HCT116 (cell line): ENCODE results near the gene AXIN1. TPM values are rescaled to one million over a fixed set of nuclear protein-coding genes. Genes with fewer than 3 reads are reported as not detected.

ENCODE experiments used
- ATAC-seq: fragments of 200-7000 bp; cut with Tn5 transposase; 2 replicates; pipeline ENCODE4 v1.9.1; 2020; ENCODE audit warnings: mild to moderate bottlenecking, moderate library complexity
- BruUV-seq: library from RNA; stranded (reverse); fragments of 400-500 nt; replicated peaks from 2 replicates; lab custom pipeline; 2021; lab: Mats Ljungman, UMichigan
- CTCF ChIA-PET: fragments of 300-600 bp; sonication (Branson Sonifier 250); formaldehyde crosslinking; loops from one replicate; lab custom pipeline; 2021; ENCODE audit warnings: antibody characterized with exemption; lab: Charles Lee
- POLR2A ChIA-PET: fragments of 300-600, 350-600 bp; sonication (Branson Sonifier 250); formaldehyde crosslinking; loops from one replicate; lab custom pipeline; 2021; ENCODE audit warnings: antibody characterized with exemption; lab: Charles Lee
- RAD21 ChIA-PET, 2 experiments: fragments of 300-600 bp; sonication (Branson Sonifier 250); formaldehyde crosslinking; loops; one replicate each; lab custom pipeline; 2023; ENCODE audit warnings: low total read pairs in 2 of 2; ENCODE audit not compliant: uncharacterized antibody in 2 of 2, unreplicated experiment in 2 of 2, low non-redundant PET in 1 of 2; lab: Charles Lee
- DNase-seq: peaks from one replicate; pipeline ENCODE4 v3.0.0-alpha.2; 2010; ENCODE audit warnings: low read depth, low spot score
- H2AFZ ChIP-seq: fragments of 200-600 bp; shearing (Covaris generic), sonication (generic); 2 replicates; pipeline ENCODE4 v1.6.1; 2017; ENCODE audit warnings: low read depth, mixed run types, mixed read lengths, antibody characterized with exemption, low read length; ENCODE audit not compliant: poor library complexity, severe bottlenecking
- H3K27ac ChIP-seq: 2 replicates; pipeline ENCODE4 v1.5.1; 2012; ENCODE audit warnings: low read depth, low read length
- H3K27me3 ChIP-seq: fragments of 200-600 bp; sonication (generic); 2 replicates; pipeline ENCODE4 v1.6.1; 2016; ENCODE audit warnings: mixed run types, low read length, mixed read lengths; ENCODE audit not compliant: insufficient read depth
- H3K36me3 ChIP-seq, 2 experiments: fragments of 200-500 bp in 1 of 2; fragments of 200-600 bp in 1 of 2; sonication (Bioruptor generic) in 1 of 2; sonication (generic) in 1 of 2; 2 replicates each; pipeline versions ENCODE4 v1.5.1 to v1.6.1; 2014 to 2016; ENCODE audit warnings: low read length in 2 of 2, inconsistent platforms in 1 of 2, mixed read lengths in 1 of 2, mixed run types in 1 of 2; ENCODE audit not compliant: insufficient read depth in 2 of 2, control insufficient read depth in 1 of 2
- H3K4me1 ChIP-seq, 2 experiments: fragments of 200-600 bp in 1 of 2; sonication (generic) in 1 of 2; 2 replicates each; pipeline versions ENCODE4 v1.5.1 to v1.6.1; 2012 to 2017; ENCODE audit warnings: low read length in 2 of 2, inconsistent platforms in 1 of 2, mild to moderate bottlenecking in 1 of 2, mixed read lengths in 1 of 2, mixed run types in 1 of 2, moderate library complexity in 1 of 2; ENCODE audit not compliant: insufficient read depth in 2 of 2, control insufficient read depth in 1 of 2
- H3K4me2 ChIP-seq: fragments of 200-600 bp; sonication (generic); 2 replicates; pipeline ENCODE4 v1.6.1; 2017; ENCODE audit warnings: mixed run types, low read length, mixed read lengths
- H3K4me3 ChIP-seq, 2 experiments: fragments of 200-600 bp in 1 of 2; sonication (generic) in 1 of 2; replicated peaks in 1 of 2; 2 replicates each; pipeline ENCODE4 v1.5.1; 2011 to 2016; ENCODE audit warnings: low read length in 2 of 2, control low read depth in 1 of 2, low read depth in 1 of 2, mild to moderate bottlenecking in 1 of 2, mixed read lengths in 1 of 2, mixed run types in 1 of 2
- H3K79me2 ChIP-seq: fragments of 200-600 bp; sonication (generic); 2 replicates; pipeline ENCODE4 v1.6.1; 2017; ENCODE audit warnings: mild to moderate bottlenecking, mixed run types, low read length, moderate library complexity, mixed read lengths; ENCODE audit not compliant: insufficient read depth
- H3K9ac ChIP-seq: fragments of 200-600 bp; sonication (generic); 2 replicates; pipeline ENCODE4 v1.6.1; 2016; ENCODE audit warnings: low read length, mixed read lengths
- H3K9me2 ChIP-seq: fragments of 200-600 bp; sonication (generic), shearing (Covaris generic); 2 replicates; pipeline ENCODE4 v1.6.1; 2017; ENCODE audit warnings: mixed run types, mild to moderate bottlenecking, moderate library complexity; ENCODE audit not compliant: insufficient read depth
- H3K9me3 ChIP-seq, 2 experiments: fragments of 200-500 bp in 1 of 2; fragments of 200-600 bp in 1 of 2; sonication (Bioruptor generic) in 1 of 2; sonication (generic) in 1 of 2; 2 replicates each; pipeline ENCODE4 v1.6.1; 2014 to 2017; ENCODE audit warnings: low read length in 2 of 2, mixed read lengths in 2 of 2, inconsistent platforms in 1 of 2, low read depth in 1 of 2, mild to moderate bottlenecking in 1 of 2, mixed run types in 1 of 2, moderate library complexity in 1 of 2; ENCODE audit not compliant: control insufficient read depth in 1 of 2, insufficient read depth in 1 of 2
- H4K20me1 ChIP-seq: fragments of 200-600 bp; sonication (generic), shearing (Covaris generic); 2 replicates; pipeline ENCODE4 v1.6.1; 2017; ENCODE audit warnings: mixed run types, mild to moderate bottlenecking, moderate library complexity; ENCODE audit not compliant: insufficient read depth
- CBX3 ChIP-seq: IDR thresholded peaks from 2 replicates; pipeline ENCODE4 v1.6.1; 2012; ENCODE audit warnings: low read depth
- EGR1 ChIP-seq: IDR thresholded peaks from 2 replicates; pipeline ENCODE4 v1.6.1; 2012; ENCODE audit warnings: low read depth
- ELF1 ChIP-seq: IDR thresholded peaks from 2 replicates; pipeline ENCODE4 v1.6.1; 2012; ENCODE audit warnings: low read depth, borderline replicate concordance
- EZH2phosphoT487 ChIP-seq: fragments of 200-600 bp; IDR thresholded peaks from 2 replicates; pipeline ENCODE4 v1.6.1; 2018; ENCODE audit warnings: antibody characterized with exemption, borderline replicate concordance
- FOSL1 ChIP-seq: IDR thresholded peaks from 2 replicates; pipeline ENCODE4 v1.6.1; 2012; ENCODE audit warnings: low read depth
- JUND ChIP-seq: IDR thresholded peaks from 2 replicates; pipeline ENCODE4 v1.6.1; 2012
- POLR2A ChIP-seq: IDR thresholded peaks from 2 replicates; pipeline ENCODE4 v1.7.0; 2011; ENCODE audit warnings: borderline replicate concordance; ENCODE audit not compliant: insufficient read depth, insufficient read length; ENCODE audit errors: extremely low read depth
- POLR2AphosphoS5 ChIP-seq: IDR thresholded peaks from 2 replicates; pipeline ENCODE4 v1.6.1; 2011; ENCODE audit warnings: mild to moderate bottlenecking, low read depth, low read length, moderate library complexity
- RAD21 ChIP-seq: IDR thresholded peaks from 2 replicates; pipeline ENCODE4 v1.6.1; 2012; ENCODE audit warnings: low read depth, mild to moderate bottlenecking
- SP1 ChIP-seq: IDR thresholded peaks from 2 replicates; pipeline ENCODE4 v1.6.1; 2012; ENCODE audit warnings: low read depth
- TCF7L2 ChIP-seq: IDR thresholded peaks from 2 replicates; pipeline ENCODE4 v1.7.0; 2011; ENCODE audit warnings: borderline replicate concordance, inconsistent platforms; ENCODE audit not compliant: insufficient read depth, insufficient read length; ENCODE audit errors: extremely low read depth
- YY1 ChIP-seq: IDR thresholded peaks from 2 replicates; pipeline ENCODE4 v1.6.1; 2011; ENCODE audit warnings: low read length, low read depth, moderate library complexity, mild to moderate bottlenecking; ENCODE audit not compliant: insufficient replicate concordance; ENCODE audit errors: extremely low read depth
- ZNF274 ChIP-seq: fragments of 200-500 bp; sonication (Bioruptor generic); IDR thresholded peaks from 2 replicates; pipeline ENCODE4 v1.6.1; 2014; ENCODE audit warnings: mild to moderate bottlenecking, low read depth, low read length, inconsistent platforms
- intact Hi-C: fragments of 100-400 bp; cut with micrococcal nuclease; formaldehyde crosslinking; loops from 2 replicates; pipeline ENCODE4 v1.10.0; 2022
- total RNA-seq: library from RNA; stranded (reverse); gene quantifications from one replicate; pipeline ENCODE4 v1.2.1, GENCODE V29; 2021; ENCODE audit not compliant: unreplicated experiment
- TF ChIP-seq, protein P1 (sequence below): IDR thresholded peaks from 2 replicates; pipeline ENCODE4 v1.6.1; 2012
- TF ChIP-seq, protein P2 (sequence below), 3 experiments: fragments of 200-600 bp in 1 of 3; sonication (generic) in 1 of 3; IDR thresholded peaks in 2 of 3; conservative IDR thresholded peaks in 1 of 3; 2 replicates each; pipeline ENCODE4 v1.5.1; 2012 to 2017; ENCODE audit warnings: low read depth in 2 of 3, low read length in 2 of 3, antibody characterized with exemption in 1 of 3, borderline replicate concordance in 1 of 3, control low read depth in 1 of 3, mild to moderate bottlenecking in 1 of 3, mixed read lengths in 1 of 3, mixed run types in 1 of 3, moderate library complexity in 1 of 3; ENCODE audit not compliant: insufficient read depth in 1 of 3
- TF ChIP-seq, protein P3 (sequence below): IDR thresholded peaks from 2 replicates; pipeline ENCODE4 v1.6.1; 2011; ENCODE audit warnings: mild to moderate bottlenecking, low read length, moderate library complexity; ENCODE audit not compliant: insufficient replicate concordance; ENCODE audit errors: extremely low read depth

Gene AXIN1
- total RNA-seq, 1 experiment from 2014 or later = 20.2 TPM

DNA sequence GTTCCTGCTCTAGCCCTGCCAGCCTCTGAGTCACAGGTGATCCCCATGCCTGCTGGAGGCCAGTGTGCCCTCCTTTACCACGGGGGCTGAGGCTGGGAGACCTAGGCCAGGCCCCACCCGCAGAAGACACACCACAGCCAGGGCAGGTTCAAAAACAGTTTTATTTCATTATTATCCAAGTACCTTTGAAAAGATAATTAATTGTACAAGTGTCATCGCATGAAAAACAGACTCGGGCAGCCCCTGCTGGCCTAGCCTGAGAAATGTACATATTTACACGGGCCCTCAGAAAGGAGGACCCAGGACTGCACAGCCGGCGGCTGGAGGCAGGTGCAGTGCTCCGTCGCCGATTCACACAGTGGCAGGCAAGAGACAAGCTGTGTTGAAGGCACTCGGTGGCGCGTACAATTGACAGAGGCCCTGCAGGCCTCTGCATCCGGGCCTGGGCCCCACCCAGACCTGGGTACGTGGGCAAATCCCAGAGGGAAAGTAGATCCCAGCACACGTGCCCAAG lies 65.2 kb downstream of the AXIN1 start:
- no peak overlapping the region for H2AFZ ChIP-seq
- no peaks in the 10 kb centered on the region for H3K79me2 ChIP-seq
- no peak overlapping the region for H3K4me2 ChIP-seq
- no peak overlapping the region for H3K9ac ChIP-seq
- no peaks in the 10 kb centered on the region for H3K36me3 ChIP-seq
- DNase-seq (no peak), ATAC-seq (no peak)
- H3K9me3 ChIP-seq = no peaks in the 10 kb centered on the region
- H3K4me3 ChIP-seq = no peak overlapping the region
- H3K27ac ChIP-seq = no peak overlapping the region
- H3K27me3 ChIP-seq = no peaks in the 10 kb centered on the region
- ChIA-PET POLR2A (no interaction called here), CTCF (no interaction called here), RAD21 (no interaction called here)
- TF ChIP-seq SP1 (no peak), ZNF274 (no peak), FOSL1 (no peak), YY1 (no peak), TCF7L2 (no peak), CBX3 (no peak), ELF1 (no peak), RAD21 (no peak), JUND (no peak), POLR2A (no peak), EGR1 (no peak), POLR2AphosphoS5 (no peak), EZH2phosphoT487 (no peak)
- TF ChIP-seq, protein P1, sequence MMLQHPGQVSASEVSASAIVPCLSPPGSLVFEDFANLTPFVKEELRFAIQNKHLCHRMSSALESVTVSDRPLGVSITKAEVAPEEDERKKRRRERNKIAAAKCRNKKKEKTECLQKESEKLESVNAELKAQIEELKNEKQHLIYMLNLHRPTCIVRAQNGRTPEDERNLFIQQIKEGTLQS = no peak
- TF ChIP-seq, protein P2, sequence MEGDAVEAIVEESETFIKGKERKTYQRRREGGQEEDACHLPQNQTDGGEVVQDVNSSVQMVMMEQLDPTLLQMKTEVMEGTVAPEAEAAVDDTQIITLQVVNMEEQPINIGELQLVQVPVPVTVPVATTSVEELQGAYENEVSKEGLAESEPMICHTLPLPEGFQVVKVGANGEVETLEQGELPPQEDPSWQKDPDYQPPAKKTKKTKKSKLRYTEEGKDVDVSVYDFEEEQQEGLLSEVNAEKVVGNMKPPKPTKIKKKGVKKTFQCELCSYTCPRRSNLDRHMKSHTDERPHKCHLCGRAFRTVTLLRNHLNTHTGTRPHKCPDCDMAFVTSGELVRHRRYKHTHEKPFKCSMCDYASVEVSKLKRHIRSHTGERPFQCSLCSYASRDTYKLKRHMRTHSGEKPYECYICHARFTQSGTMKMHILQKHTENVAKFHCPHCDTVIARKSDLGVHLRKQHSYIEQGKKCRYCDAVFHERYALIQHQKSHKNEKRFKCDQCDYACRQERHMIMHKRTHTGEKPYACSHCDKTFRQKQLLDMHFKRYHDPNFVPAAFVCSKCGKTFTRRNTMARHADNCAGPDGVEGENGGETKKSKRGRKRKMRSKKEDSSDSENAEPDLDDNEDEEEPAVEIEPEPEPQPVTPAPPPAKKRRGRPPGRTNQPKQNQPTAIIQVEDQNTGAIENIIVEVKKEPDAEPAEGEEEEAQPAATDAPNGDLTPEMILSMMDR (IDR thresholded peaks at IDR 0.05 in 2 of 3, conservative IDR thresholded peaks at IDR 0.05 in 1 of 3; ENCODE audit: borderline replicate concordance in 1 of 3, insufficient read depth in 1 of 3, low read depth in 2 of 3, low read length in 2 of 3) = no peak
- TF ChIP-seq, protein P3, sequence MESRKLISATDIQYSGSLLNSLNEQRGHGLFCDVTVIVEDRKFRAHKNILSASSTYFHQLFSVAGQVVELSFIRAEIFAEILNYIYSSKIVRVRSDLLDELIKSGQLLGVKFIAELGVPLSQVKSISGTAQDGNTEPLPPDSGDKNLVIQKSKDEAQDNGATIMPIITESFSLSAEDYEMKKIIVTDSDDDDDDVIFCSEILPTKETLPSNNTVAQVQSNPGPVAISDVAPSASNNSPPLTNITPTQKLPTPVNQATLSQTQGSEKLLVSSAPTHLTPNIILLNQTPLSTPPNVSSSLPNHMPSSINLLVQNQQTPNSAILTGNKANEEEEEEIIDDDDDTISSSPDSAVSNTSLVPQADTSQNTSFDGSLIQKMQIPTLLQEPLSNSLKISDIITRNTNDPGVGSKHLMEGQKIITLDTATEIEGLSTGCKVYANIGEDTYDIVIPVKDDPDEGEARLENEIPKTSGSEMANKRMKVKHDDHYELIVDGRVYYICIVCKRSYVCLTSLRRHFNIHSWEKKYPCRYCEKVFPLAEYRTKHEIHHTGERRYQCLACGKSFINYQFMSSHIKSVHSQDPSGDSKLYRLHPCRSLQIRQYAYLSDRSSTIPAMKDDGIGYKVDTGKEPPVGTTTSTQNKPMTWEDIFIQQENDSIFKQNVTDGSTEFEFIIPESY = no peak
- no TSS peak for BruUV-seq
- intact Hi-C loops = no loop called here
- no peaks in the 10 kb centered on the region for H4K20me1 ChIP-seq
- H3K4me1 ChIP-seq = no peaks in the 10 kb centered on the region
- H3K9me2 ChIP-seq = no peaks in the 10 kb centered on the region
